GM12874 (cell line): ENCODE data around the gene MAP3K12.

ENCODE experiments used
- CTCF ChIP-seq: IDR thresholded peaks from 2 replicates; pipeline ENCODE4 v1.5.1; 2011; ENCODE audit warnings: low read depth, mild to moderate bottlenecking, control low read depth, low read length, moderate library complexity; ENCODE audit not compliant: insufficient read depth

The MAP3K12 gene

GRCh38 chr12:53468282-53468681 lies 31.0 kb downstream of the MAP3K12 start:
- no peak for TF ChIP-seq CTCF

- TF ChIP-seq CTCF, result no peak
Observed at GRCh38 chr12:53467880-53468279, 31.4 kb downstream of the MAP3K12 start.

- no peak for TF ChIP-seq CTCF
Observed at GRCh38 chr12:53467082-53467481, 32.2 kb downstream of the MAP3K12 start.

GRCh38 chr12:53466640-53467039 lies 32.6 kb downstream of the MAP3K12 start:
- TF ChIP-seq CTCF, result no peak

- no peak for TF ChIP-seq CTCF
Observed at GRCh38 chr12:53465679-53466078, 33.6 kb downstream of the MAP3K12 start.

GRCh38 chr12:53464685-53465418 lies 34.4 kb downstream of the MAP3K12 start:
- no peak for TF ChIP-seq CTCF

- no peak for TF ChIP-seq CTCF
Observed at GRCh38 chr12:53463802-53464560, 35.3 kb downstream of the MAP3K12 start.
